AG09319 (cell line): ENCODE measurements around the gene SH2D3C.

ENCODE experiments used
- DNase-seq: peaks from one replicate; pipeline ENCODE4 v3.0.0-alpha.2; 2010; ENCODE audit warnings: low read depth; ENCODE audit errors: extremely low read depth
- CTCF ChIP-seq: IDR thresholded peaks from 2 replicates; pipeline ENCODE4 v1.5.1; 2011; ENCODE audit warnings: low read depth, mild to moderate bottlenecking, inconsistent platforms, low read length, moderate library complexity

Gene SH2D3C

GRCh38 chr9:127778280-127779135, at the start of gene SH2D3C:
TSS of gene SH2D3C (minus strand) at chr9:127778666. CDS start at chr9:127778627, 39 bp downstream.
- no peak for TF ChIP-seq CTCF
- no peak for DNase-seq

- no peak for DNase-seq
- no peak for TF ChIP-seq CTCF
These were observed 47.9 kb upstream of the SH2D3C start for GRCh38 chr9:127826253-127826913.

- DNase-seq = no peak
- peak; percentile 18 for TF ChIP-seq CTCF
These were observed 47.0 kb upstream of the SH2D3C start for GRCh38 chr9:127825319-127826051.

GRCh38 chr9:127822108-127822507, 43.6 kb upstream of the SH2D3C start:
- no peak for TF ChIP-seq CTCF
- no peak for DNase-seq

- DNase-seq = no peak
- TF ChIP-seq CTCF = no peak
These were observed 40.1 kb upstream of the SH2D3C start for GRCh38 chr9:127818574-127818973.

GRCh38 chr9:127817881-127818434, 39.5 kb upstream of the SH2D3C start:
- no peak for DNase-seq
- no peak for TF ChIP-seq CTCF
